Ascending aorta (tissue), 2 donors: ENCODE measurements around the gene PGR. TPM values are rescaled to one million over a fixed set of nuclear protein-coding genes. Genes with fewer than 3 reads are reported as not detected.

Source experiments
- DNase-seq, 2 donors: peaks; one replicate each; pipeline ENCODE4 v3.0.0-alpha.2; 2019; ENCODE audit warnings: low spot score in 2 of 2
- H3K27ac ChIP-seq, 2 donors: fragments of 200-600 bp; sonication (generic); one replicate each; pipeline ENCODE4 v1.5.1; 2016 to 2017; ENCODE audit warnings: mild to moderate bottlenecking in 1 of 2
- H3K27me3 ChIP-seq: fragments of 200-600 bp; sonication (generic); one replicate; pipeline ENCODE4 v1.5.1; 2017
- H3K36me3 ChIP-seq, 2 donors: fragments of 200-600 bp; sonication (generic); one replicate each; pipeline ENCODE4 v1.5.1; 2016
- H3K4me1 ChIP-seq, 2 donors: fragments of 200-600 bp; sonication (generic); one replicate each; pipeline ENCODE4 v1.5.1; 2016 to 2017; ENCODE audit warnings: mild to moderate bottlenecking in 1 of 2
- H3K4me3 ChIP-seq, 2 donors: fragments of 200-600 bp; sonication (generic); one replicate each; pipeline ENCODE4 v1.5.1; 2016 to 2017; ENCODE audit warnings: mild to moderate bottlenecking in 1 of 2
- H3K9me3 ChIP-seq, 2 donors: fragments of 200-600 bp; sonication (generic); one replicate each; pipeline ENCODE4 v1.5.1; 2016
- CTCF ChIP-seq, 3 experiments: fragments of 200-600 bp in 2 of 3; fragments of 450-650 bp in 1 of 3; sonication (generic) in 2 of 3; IDR thresholded peaks; one replicate each; pipeline ENCODE4 v1.5.1; 2016 to 2019; ENCODE audit warnings: antibody characterized with exemption in 3 of 3, mild to moderate bottlenecking in 1 of 3, moderate library complexity in 1 of 3
- intact Hi-C: fragments of 100-400 bp; cut with DNase I; formaldehyde crosslinking; loops from one replicate; pipeline ENCODE4 v1.15.1; 2023
- total RNA-seq: library from RNA; depleted of rRNA; stranded (reverse); fragments of >200 nt; gene quantifications from one replicate; pipeline ENCODE4 v1.1.0, GENCODE V29; 2016

The PGR gene
- 31.1 TPM for total RNA-seq

GRCh38 chr11:101129203-101129943 lies at the start of gene PGR:
Gene PGR, minus strand, starts transcription at chr11:101129813. Its CDS starts 743 bp downstream, at chr11:101129070.
- peaks cover 2 to 4% of the 10 kb centered on the region in 2 donors for H3K4me1 ChIP-seq
- no peak for TF ChIP-seq CTCF (IDR thresholded peaks at IDR 0.05)
- no peaks in the 10 kb centered on the region for H3K9me3 ChIP-seq
- peak within 1 kb of the TSS; percentile 92 to 93 for H3K27ac ChIP-seq
- peak within 1 kb of the TSS; percentile 77 to 87 for H3K4me3 ChIP-seq
- no peaks in the 10 kb centered on the region for H3K36me3 ChIP-seq
- intact Hi-C loops: loop anchor here (5.0 kb wide), 6 partner anchors 58 to 783 kb away; no protein-coding TSS in a partner anchor
- DNase-seq: peak; percentile 14 to 78
- H3K27me3 ChIP-seq: no peaks in the 10 kb centered on the region

GRCh38 chr11:101176381-101176780 lies 46.8 kb upstream of the PGR start:
- no peaks in the 10 kb centered on the region for H3K9me3 ChIP-seq
- no peak for TF ChIP-seq CTCF (IDR thresholded peaks at IDR 0.05)
- no peak for DNase-seq
- H3K4me3 ChIP-seq: no peak overlapping the region
- no peaks in the 10 kb centered on the region for H3K27me3 ChIP-seq
- peaks cover 0 to 6% of the 10 kb centered on the region in 2 donors for H3K36me3 ChIP-seq
- no peak overlapping the region for H3K27ac ChIP-seq
- intact Hi-C loops: no loop called here
- no peaks in the 10 kb centered on the region for H3K4me1 ChIP-seq

GRCh38 chr11:101169944-101170343 lies 40.3 kb upstream of the PGR start:
- intact Hi-C loops: no loop called here
- H3K27me3 ChIP-seq: no peaks in the 10 kb centered on the region
- DNase-seq: no peak
- H3K4me3 ChIP-seq: no peak overlapping the region
- H3K9me3 ChIP-seq: no peaks in the 10 kb centered on the region
- H3K4me1 ChIP-seq: peaks cover 0 to 2% of the 10 kb centered on the region in 2 donors
- TF ChIP-seq CTCF (IDR thresholded peaks at IDR 0.05): no peak
- peaks cover 0 to 4% of the 10 kb centered on the region in 2 donors for H3K36me3 ChIP-seq
- no peak overlapping the region for H3K27ac ChIP-seq

DNA sequence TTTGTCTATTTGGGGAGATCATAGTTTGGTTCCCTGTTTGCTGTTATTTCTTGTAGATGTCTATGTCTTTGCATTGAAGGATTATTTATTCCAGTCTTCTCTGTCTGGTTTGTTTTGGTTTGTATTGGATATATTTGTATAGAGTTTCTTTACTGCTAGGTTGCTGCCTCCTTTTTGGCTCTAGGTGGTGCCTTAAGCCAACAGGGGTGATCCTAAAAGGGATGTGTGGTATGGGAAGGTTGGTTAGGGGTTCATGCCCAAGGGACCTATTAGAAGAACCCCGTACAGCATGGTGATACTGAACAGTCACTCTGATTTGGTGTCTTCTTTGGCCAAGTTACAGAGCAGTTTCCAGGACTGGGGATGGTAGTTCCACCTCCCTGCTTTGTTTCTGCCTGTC lies 36.4 kb upstream of the PGR start:
- H3K4me1 ChIP-seq: peaks cover 0 to 2% of the 10 kb centered on the region in 2 donors
- H3K27ac ChIP-seq: no peak overlapping the region
- no peak overlapping the region for H3K4me3 ChIP-seq
- intact Hi-C loops: no loop called here
- peaks cover 0 to 10% of the 10 kb centered on the region in 2 donors for H3K36me3 ChIP-seq
- peaks cover 0 to 9% of the 10 kb centered on the region in 2 donors for H3K9me3 ChIP-seq
- no peak for TF ChIP-seq CTCF (IDR thresholded peaks at IDR 0.05)
- no peak for DNase-seq
- no peaks in the 10 kb centered on the region for H3K27me3 ChIP-seq

- H3K4me3 ChIP-seq: no peak overlapping the region
- DNase-seq: no peak
- TF ChIP-seq CTCF (IDR thresholded peaks at IDR 0.05): no peak
- peaks cover 2 to 16% of the 10 kb centered on the region in 2 donors for H3K9me3 ChIP-seq
- H3K4me1 ChIP-seq: no peaks in the 10 kb centered on the region
- no peaks in the 10 kb centered on the region for H3K27me3 ChIP-seq
- intact Hi-C loops: no loop called here
- H3K27ac ChIP-seq: no peak overlapping the region
- peaks cover 0 to 20% of the 10 kb centered on the region in 2 donors for H3K36me3 ChIP-seq
Measured at GRCh38 chr11:101158119-101158518, 28.5 kb upstream of the PGR start.
